Left renal pelvis (tissue), 4 donors: Measurements from ENCODE around the gene RIMS4. TPM values are rescaled to one million over a fixed set of nuclear protein-coding genes. Genes with fewer than 3 reads are reported as not detected.
A peak's percentile ranks its signal among the peaks of the same experiment; 100 is the strongest.

Experiments used
- DNase-seq, 4 donors: peaks; one replicate each; pipeline ENCODE4 v3.0.0-alpha.2; 2013; ENCODE audit warnings: low read depth in 4 of 4, low spot score in 3 of 4
- polyA plus RNA-seq, 4 donors: library from polyadenylated mRNA; unstranded; fragments of 120-200 nt; gene quantifications; one replicate each; pipeline ENCODE4 v1.2.1, GENCODE V29; 2013; ENCODE audit not compliant: insufficient read length in 4 of 4

Gene RIMS4
- 1 to 10 TPM in 2 of 4 donors, under 1 TPM in 2; 0.73 to 1.8 (median 0.99) TPM for polyA plus RNA-seq

DNA sequence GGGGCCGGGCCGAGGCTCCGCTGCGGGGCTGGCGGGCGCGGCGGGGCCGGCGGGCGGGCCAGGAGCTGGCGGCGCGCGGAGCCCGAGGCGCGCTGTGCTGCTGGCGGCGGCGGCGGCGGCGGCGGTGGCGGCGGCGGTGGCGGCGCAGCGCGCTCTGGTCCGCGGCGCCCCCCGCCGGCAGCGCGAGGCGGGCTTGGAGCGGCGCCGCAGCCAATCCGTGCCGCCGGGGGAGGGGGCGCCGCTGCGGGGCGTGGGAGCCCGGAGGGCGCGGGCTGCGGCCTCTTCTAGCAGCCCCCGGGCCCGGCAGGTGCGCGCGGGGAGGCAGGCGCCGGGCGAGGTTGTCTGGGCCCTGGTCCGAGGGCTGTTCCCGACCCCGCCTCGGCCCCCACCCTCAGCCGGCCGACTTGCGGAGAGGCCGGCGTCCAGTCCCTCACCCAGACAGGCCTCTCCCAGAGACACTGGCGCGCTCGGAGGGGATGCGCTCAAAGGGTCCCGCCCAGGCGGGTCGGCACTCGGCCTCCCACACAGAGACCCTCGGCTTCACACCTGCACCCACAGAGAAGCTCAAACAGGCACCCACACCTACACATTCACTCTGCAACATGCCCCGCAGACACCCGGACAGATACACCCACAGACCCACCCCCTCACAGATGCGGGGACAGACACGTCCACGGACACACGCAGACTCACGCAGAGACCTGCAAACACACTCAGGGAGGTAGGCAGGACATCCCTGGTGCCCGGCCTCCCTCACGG is at the start of gene RIMS4:
Gene RIMS4, minus strand, starts transcription at position 156 of the 759 bp plus-strand sequence. CDS start 275 bp downstream, outside the sequence.
- no peak for DNase-seq

DNA sequence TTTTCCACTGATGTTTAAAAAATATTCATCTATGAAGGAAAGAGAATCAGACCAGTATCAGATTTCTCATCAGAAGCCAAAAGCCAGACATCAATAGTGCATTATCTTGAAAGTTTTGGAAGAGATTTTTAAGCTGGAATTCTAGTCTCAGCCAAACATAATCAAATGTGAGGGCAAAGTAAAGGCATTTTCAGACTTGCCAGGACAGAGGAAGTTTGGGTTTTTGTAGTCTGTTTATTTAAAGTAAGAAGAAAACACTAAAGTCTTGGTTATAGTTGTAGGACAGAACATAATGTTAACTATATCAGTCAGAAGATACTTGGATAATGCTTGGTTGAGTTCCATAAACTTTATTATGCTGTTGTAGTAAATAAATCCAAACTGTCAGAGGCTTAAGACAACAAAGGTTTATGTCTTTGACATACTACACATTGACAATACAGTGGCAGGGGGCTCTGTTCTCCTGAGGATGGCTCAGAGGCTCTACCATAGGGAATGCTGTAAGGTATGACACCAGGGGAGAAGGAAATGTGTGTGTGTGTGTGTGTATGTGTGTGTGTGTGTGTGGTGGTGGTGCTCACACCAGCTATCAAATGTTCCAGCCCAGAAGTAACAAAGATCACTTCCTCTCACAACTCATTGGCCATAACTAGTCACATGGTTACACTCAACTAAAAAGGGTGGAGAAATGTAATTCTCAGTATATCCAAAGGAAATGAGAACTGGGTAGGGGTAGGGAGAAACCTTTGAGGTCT is 48.4 kb upstream of the RIMS4 start:
- DNase-seq: peak in 1 of 4 donors; percentile 19

DNA sequence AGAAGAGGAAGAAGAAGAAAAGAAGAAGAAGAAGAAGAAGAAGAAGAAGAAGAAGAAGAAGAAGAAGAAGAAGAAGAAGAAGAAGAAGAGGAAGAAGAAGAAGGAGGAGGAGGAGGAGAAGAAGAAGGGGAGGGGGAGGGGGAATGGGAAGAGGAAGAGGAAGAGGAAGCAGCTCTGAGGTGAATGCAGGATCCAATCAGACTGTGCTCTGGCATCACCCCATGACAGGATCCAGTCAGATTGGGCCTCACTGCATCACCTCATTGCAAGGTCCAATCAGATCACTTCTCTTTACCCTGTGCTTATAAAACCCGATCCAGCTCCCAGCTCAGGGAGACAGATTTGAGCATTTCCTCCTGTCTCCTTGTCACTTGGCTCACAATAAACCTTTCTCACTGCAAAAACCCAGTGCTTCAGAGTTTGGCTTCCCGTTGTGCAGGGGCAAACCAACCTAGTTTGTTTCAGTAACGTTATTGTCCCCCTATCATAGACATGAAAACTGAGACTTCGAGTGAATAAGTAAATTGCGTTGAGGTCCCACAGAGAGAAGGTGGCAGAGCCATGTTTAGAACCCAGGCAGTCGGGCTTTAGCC is 46.6 kb upstream of the RIMS4 start:
- DNase-seq: no peak

DNA sequence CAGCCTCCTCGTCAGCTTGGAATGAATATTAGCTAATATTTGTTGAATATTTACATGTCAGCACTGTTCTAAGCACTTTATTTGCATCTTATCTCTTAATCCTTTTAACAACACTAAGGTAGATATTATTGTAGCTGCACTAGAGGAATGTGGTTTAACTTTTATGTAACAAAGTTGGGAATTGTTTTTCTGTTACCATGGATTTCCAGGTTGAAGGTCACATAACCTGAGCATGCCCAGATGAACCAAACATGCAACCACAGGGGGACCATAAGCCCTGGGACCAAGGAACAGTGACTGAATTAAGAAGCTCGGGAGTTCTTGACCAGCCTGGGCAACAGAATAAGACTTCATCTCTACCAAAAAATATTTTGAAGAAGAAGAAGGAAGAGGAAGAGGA is 46.1 kb upstream of the RIMS4 start:
- DNase-seq: no peak

DNA sequence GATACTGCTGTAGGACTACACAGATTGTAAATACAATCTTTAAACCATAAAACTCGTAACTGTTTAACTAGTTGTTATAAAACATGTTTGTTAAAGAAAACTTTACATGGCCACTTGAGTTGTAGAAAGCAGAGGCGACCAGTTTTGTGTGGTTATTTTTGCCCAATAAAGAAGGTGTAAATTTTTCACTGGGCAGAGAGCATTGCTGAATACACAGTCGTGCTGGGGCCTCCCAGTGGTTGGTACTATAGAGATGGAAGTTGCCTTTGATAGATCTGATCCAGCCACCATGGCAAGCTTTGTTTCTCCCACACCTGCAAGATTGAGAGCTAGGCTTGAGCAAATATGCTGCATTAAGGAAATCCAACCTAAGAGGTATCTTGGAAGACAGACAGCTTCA is 41.2 kb upstream of the RIMS4 start:
- no peak for DNase-seq

DNA sequence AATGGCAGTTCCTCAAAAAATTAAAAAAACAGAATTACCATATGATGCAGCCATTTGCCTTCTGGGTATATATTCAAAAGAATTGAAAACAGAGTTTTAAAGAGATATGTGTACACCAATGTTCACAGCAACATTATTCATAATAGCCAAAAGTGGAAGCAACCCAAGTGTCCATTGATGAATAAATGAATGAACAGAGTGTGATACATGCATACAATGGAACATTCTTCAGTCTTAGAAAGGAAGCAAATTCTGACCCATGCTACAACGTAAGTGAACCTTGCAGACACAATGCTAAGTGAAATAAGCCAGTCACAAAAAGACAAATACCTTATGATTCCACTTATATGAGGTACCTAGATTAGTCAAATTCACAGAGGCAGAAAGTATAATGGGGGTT is 40.5 kb upstream of the RIMS4 start:
- no peak for DNase-seq

DNA sequence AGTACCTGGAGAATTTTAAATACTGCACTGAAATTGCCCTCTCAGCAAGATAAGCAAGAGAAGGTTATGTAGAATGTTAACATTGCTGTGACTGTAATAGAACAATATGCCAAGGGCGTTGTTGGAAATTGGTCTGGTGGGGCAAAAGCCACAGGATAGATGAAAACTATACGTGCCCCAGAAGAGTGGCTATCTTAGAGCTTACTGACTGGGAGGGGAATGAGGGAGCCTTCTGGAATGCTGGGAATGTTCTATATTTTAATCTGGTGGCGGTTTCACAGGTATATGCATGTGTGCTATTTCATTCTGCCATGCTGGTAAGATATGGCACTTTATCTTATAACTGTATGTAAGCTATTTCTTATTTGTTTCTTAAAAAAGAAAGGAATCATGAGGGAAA is 39.9 kb upstream of the RIMS4 start:
- no peak for DNase-seq

DNA sequence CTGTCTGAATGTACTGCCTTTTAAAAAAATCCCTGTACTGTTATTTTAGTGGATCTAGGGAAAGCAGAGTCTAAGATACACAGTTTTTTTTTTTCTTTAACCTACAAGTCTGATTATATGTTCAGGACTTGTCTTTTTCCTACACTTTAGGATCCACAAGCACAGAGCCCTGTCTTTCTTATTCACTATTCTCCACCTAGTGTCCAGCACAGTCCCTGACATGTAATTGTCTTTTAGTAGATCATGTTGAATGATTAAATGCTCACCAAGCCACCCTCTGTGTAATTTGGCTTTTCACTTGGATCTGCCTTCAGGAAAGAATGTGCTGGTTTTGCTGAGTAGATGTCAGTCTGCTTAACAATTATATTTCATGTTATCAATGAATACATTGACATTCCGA is 39.4 kb upstream of the RIMS4 start:
- DNase-seq: no peak

DNA sequence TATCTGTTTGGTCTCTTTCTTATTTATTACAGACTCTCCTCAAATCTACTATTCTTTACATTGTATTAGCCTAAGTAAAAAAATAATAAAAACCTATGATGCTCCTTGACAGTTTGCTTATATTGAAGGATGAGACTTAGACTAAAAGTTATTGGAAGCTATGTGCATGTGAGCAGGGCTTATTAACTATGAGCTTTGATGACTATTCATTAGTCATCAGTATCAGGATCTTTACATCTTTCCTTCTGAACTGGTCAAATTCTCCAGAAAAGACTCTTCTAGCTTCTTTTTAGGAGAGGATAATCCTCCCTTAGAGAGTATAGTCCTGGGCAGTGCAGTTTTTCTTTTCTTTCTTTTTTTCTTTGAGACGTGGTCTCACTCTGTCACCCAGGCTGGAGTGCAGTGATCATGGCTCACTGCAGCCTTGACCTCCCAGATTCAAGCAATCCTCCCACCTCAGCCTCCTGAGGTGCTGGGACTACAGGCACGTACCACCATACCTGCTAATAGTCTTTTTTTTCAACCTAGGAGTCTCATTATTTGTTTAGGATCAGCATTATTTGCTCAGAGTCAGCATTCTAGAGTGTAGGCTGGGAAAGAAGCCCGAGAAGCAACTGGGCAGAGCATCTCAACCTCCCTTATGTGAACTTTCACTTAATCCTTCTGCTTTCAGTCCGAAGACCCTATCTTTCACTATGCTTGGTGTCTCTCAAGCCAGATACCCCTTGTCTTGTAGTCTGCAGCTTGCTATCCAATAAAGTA is 38.1 kb upstream of the RIMS4 start:
- DNase-seq: no peak

DNA sequence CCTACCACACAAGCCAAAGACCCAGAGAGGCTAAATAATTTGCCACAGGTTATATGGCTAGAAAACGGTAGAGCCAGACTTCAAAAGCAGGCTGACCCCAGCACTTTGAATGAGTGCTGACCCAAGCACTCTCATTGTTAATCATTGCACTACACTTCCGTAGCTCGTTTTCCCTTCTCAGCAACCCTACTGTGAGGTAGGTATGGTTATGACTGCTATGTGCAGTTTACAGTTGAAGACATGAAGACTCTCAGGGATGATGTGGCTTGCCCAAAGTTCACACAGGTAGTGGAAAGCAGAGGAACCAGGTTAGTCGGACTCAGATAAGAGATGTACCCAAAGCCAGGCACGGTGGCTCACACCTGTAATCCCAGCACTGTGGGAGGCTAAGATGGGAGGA is 33.5 kb upstream of the RIMS4 start:
- DNase-seq: no peak

DNA sequence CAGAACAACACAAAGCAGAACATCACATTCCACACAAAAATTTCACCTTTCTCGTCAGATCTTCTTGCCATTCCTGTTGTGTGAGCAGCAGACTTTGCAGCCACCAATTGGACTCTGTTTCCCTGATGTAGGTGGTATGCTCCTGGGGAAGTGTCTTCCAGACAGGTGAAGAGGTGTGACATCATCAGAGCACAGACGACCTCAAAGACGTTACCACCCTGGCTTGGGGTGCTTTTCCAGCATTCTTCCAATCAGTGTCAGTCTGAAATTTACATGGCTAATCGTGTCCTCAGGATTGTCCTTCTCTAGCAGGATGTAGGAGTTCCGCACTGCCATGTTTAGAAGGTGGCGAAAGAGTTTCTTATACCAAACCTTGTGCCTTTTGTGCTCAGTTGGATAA is 31.6 kb upstream of the RIMS4 start:
- no peak for DNase-seq

DNA sequence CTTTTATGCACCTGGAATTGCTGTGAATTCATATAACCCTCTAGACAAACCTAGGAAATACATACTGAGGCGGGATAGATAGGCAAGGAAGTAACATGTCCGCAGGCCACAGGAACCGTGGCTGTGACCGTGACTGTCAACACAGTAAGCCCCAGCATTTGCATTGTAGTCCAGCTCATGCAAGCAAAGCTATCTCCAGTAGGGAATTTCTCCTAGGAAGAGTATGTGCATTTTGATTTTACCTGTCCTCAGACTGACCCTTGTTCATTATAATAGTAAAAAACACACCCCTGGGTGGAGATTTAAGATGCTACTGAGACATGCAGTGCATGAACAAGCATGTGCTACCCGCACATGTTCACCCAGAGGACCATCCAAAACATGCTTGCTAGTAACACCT is 30.5 kb upstream of the RIMS4 start:
- DNase-seq: no peak

DNA sequence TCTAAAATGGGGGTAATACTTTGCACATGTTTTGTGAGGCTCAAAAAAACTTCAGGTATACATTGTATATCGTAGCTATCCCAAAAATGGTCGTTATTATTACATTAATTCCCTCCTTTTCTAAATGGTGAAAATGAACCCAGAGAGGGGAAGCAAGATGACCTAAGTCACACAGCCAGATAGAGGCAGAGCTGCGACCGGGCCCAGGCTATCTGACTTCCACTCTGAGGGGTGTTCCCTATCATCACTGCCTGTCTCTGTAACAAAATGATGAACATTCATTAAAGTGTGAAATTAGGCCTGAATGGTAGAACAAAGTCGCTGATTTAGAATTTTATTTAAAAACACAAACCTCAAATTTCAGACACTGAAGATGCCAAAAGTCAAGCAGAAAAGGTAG is 29.1 kb upstream of the RIMS4 start:
- no peak for DNase-seq

DNA sequence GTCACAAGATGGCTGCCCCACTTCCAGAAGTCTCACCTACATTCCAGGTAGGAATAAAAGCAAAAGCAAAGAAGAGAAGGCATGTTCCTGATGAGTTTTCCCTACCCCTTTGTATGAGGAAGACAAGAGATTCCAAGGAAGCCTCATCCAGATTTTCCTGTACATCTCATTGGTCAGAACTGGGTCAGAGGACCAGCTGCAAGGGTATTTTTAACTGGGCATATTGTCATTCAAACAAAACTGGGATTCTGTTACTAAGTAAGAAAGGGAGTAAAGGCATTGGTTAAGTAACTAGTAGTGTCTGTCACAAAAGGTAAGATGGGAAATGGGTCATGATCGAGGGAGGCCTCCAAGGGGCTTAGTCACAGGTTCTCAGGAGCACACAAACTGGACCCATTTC is 28.2 kb upstream of the RIMS4 start:
- no peak for DNase-seq

DNA sequence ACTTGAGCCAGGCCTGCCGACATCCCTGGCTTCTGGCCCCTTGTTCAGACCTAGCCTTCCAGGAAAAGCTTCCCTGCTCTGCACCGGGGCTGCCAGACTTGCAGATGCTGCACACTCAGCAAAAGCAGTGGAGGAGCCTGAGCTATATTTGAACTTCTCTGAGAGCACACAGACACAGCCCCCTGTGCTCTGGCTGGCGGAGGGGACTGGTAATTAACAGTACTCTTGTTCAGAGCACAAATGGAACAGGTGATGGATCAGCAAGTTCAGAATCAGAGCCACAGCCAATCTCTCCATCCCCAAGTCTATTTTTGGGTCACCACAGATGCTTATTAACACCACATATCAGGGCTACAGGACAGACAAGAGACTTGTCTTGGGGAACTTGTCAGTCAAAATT is 27.6 kb upstream of the RIMS4 start:
- no peak for DNase-seq

DNA sequence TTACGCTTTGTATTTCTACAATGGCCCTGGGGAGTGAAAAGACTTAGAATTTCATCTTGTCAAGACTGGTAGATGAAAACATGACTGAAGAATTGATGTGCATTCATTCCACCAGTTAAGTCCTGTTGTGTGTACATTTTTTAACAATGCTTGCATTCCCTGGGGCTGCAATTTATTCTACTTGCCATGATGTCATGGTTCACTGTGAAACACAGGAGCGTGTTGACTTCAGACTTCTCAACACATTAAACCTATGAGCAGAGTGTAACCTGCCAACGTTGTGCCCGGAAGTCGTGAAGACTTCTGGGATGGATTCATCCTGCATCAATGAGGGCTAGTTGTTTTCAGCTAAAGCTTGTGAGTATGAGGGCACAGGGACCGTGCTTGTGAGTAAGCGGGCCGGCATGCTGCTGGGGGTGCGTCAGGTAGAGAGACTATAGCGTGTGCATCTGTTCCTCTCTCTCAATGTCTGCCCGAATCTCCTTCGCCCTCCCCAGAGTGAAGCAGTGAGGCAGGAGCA is 26.3 kb upstream of the RIMS4 start:
- no peak for DNase-seq

DNA sequence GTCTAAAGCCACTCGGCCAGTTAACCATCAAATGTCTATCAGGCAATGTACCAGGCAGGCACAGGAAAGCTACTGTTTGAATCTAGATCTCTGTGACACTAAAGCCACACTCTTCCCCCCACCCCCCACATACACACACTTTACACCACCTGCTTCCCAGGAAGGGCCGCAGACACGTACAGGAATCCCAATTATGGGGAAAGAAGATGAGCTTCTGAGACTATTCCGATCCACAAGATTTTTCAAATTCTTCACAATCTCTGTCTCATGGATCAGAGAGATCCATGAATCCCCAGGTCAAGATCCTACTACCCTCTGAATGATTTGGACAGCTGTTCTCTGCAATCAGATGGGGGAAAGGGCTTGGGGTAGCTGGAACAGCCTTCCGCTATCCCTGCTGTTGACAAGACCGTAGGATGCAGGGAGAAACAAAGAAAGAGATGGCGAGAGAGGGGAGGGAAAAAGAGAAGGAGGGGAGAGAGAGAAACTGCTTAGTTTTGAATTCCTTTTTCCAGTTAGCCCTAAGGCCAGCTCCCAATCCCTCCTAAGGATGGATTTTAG is 25.4 kb upstream of the RIMS4 start:
- no peak for DNase-seq

DNA sequence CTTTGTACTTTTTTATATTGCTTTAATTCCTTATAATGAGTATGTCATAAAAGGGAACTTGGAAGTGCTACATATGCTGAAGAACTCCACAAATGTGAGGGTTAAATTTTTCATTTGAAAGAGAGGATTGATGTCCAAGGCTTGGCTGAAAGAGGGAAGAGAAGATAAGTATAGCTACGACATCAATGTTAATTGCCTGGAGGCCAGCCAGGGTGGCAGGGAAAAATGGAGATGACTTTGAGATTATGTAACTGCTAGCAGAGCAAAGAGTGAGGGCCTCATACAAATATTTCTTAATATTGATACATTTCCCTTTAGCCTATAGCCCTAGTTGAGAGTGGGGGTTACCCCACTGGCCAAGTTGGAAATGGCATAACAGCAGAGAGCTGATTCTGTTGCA is 24.8 kb upstream of the RIMS4 start:
- no peak for DNase-seq

DNA sequence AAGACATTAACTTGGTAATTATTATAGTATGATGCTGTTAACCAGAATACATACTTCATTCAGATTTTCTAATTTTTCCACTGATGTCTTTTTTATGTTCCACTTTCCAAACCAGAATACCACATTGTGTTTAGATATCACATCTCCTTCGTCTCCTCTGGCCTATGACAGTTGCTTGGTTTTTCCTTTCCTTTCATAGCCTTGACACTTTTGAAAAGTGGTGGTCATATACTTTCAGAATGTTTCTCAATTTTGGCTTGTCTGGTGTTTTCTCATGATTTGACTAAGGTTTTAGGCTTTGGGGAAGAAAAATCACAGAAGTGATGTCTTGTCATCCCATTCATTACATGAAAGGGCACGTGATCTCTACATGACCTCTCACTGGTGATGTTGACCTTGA is 24.3 kb upstream of the RIMS4 start:
- no peak for DNase-seq

DNA sequence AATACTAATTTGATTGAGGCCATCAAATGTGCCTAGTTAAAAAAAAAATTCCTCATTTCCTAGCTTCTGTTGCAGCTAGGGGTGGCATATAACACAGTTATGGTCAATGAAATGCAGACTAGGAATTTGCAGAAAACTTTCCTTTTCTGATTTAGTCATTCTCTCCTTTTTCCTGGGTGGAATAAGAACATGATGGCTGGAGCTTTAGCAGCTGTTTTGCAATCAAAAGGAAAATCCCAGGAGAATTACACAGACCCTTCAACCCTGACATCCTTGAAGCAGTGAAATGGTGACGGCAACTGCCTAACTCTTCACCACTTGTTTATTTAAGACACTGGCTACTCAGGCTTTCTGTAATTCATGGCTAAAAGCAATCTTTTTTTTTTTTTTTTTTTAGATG is 23.1 kb upstream of the RIMS4 start:
- DNase-seq: no peak

DNA sequence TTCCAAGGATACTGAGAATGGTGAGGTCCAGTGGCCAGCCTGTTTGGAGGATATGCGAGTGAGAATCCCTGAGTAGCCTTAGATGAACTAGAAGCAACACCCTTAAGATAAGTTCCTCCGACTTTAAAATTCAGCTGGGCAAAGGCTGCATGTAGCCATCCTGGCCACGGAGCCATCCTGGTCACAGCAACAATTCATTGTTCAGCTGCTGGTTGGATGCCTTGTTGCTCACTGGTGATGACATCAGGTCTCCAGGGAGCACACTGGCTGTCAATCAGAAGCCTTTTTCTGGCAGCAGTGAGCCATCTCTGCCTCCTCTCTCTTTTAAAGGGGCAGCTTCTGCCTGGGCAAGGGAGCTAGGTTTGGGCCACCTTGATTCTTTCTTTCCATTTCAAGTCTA is 22.4 kb upstream of the RIMS4 start:
- no peak for DNase-seq
